Loucy (cell line): ENCODE measurements around the gene DENND6A.

Experiments
- EZH2phosphoT487 ChIP-seq: fragments of 200-600 bp; IDR thresholded peaks from 2 replicates; pipeline ENCODE4 v1.6.1; 2018; ENCODE audit warnings: antibody characterized with exemption, mild to moderate bottlenecking, moderate library complexity, borderline replicate concordance
- TF ChIP-seq, protein P1 (sequence below): fragments of 200-600 bp; sonication (generic); conservative IDR thresholded peaks from 2 replicates; pipeline ENCODE4 v1.5.1; 2014; ENCODE audit warnings: mild to moderate bottlenecking, antibody characterized with exemption, low read length

GRCh38 chr3:57709031-57709430 lies 16.2 kb upstream of the DENND6A start:
- TF ChIP-seq, protein P1, sequence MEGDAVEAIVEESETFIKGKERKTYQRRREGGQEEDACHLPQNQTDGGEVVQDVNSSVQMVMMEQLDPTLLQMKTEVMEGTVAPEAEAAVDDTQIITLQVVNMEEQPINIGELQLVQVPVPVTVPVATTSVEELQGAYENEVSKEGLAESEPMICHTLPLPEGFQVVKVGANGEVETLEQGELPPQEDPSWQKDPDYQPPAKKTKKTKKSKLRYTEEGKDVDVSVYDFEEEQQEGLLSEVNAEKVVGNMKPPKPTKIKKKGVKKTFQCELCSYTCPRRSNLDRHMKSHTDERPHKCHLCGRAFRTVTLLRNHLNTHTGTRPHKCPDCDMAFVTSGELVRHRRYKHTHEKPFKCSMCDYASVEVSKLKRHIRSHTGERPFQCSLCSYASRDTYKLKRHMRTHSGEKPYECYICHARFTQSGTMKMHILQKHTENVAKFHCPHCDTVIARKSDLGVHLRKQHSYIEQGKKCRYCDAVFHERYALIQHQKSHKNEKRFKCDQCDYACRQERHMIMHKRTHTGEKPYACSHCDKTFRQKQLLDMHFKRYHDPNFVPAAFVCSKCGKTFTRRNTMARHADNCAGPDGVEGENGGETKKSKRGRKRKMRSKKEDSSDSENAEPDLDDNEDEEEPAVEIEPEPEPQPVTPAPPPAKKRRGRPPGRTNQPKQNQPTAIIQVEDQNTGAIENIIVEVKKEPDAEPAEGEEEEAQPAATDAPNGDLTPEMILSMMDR, result no peak
- TF ChIP-seq EZH2phosphoT487, result no peak
